Stimulated activated CD4-positive, alpha-beta T cell treated with anti-CD3 and anti-CD28 coated beads, Interleukin-15, amount 100 ng/mL, for 24 hours (primary cell): Measurements from ENCODE around the gene ELN.
"Not testable (repeated sequence)": the region's sequence is repeated elsewhere in the genome, so short reads cannot be mapped to it uniquely, and the experiment has no call there.

ENCODE experiments used
- DNase-seq: peaks from one replicate; pipeline ENCODE4 v3.0.0-alpha.2; 2020

The ELN gene

GRCh38 chr7:74044366-74045350 is 16.7 kb downstream of the ELN start:
- no peak for DNase-seq

DNA sequence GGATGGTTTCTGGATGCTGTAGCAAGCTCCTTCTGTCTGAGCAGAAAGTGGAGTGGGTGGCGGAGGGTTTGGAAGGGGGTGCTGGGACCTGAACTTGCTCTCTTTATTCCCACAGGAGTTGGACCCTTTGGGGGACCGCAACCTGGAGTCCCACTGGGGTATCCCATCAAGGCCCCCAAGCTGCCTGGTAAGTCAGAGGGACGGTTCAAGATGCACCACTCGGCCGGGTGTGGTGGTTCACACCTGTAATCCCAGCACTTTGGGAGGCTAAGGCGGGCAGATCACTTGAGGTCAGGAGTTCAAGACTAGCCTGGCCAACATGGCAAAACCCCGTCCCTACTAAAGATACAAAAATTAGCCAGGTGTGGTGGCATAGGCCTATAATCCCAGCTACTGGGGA is 18.6 kb downstream of the ELN start:
- not testable (repeated sequence) for DNase-seq

DNA sequence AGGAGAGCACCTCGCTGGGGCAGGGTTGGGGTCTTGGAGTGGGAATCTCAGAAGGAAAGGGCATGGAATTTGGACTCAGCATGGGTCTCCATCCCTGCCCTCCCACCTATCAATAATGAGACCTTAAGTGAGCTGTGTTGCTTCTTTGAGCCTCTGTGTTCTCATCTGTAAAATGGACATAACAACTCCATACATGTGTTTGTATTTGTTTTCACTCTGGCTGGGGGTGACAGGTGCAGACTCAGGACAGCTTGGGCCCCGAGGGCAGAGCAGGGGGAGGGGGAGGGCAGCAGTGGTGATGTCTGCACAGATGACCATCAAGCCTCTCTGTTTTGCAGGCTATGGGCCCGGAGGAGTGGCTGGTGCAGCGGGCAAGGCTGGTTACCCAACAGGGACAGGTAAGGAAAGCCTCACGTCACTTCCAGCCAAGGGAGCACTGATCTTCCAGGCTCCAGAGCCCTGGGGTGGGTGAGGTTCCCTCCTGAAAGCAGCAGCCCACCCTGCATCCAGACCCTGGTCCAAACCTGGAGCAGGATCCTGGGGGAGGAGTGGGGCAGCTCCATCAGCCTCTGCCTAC is 19.9 kb downstream of the ELN start:
- no peak for DNase-seq

DNA sequence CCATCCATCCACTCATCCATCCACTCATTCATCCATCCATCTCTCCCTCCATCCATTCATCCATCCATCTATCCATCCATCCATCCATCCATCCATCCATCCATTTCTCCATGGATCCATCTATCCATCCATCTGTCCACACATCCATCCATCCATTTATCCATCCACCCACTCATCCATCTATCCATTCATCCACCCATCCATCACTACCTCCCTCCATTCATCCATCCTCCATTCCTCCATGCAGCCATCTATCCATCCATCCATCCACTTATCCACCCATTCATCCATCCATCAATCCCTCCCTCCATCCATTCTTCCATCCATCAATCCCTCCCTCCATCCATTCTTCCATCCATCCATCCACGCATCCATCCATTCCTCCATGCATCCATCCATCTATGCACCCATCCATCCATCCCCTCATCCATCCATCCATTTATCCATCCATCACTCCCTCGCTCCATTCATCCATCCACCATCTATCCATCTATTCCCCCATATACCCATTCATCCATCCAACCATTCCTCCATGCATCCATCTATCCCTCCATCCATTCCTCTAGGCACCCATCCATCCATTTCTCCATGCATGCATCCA is 21.1 kb downstream of the ELN start:
- DNase-seq: no peak

DNA sequence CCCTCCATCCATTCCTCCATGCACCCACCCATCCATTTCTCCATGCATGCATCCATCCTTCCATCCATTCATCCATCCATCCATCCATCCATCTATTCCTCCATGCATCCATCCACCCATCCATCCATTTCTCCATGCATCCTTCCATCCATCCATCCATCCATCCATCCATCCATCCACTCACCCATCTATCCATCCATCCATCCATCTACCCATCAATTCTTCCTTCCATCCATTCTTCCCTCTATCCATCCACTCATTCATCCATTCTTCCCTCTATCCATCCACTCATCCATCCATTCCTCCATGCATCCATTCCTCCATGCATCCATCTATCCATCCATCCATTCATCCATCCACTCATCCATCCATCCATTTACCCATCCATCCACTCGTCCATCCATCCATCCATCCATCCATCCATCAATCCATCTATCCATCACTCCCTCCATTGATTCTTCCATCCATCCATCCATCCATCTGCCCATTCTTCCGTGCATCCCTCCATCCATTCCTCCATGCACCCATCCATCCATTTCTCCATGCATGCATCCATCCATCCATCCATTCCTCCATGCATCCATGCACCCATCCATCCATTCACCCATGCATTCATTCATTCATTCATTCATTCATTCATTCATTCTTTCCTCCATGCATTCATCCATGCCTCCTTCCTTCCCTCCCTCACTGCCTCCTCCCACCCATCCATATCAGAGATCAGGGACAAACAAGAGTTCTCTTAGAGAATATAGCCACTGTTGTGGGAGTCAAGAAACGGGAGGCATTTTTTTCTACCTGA is 22.2 kb downstream of the ELN start:
- no peak for DNase-seq

DNA sequence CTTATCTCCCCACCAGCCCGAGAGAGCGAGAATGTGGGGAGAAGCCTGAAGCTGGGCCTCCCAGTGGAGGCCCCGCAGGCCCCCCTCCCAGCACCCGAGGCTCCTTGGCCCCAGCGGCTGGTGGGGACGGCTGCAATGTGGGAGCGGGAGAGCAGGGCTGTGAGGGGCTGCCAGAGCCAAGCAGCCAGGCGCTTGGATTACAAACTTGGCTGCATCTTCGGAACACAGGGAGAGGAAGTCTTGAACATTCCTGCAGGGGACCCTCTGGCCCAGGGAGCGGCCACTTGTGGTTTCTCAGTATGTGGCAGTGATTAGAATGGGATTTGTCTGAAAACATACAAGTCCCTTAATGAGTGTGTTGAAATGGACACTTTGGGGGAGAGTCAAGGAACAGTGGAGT is 23.2 kb downstream of the ELN start:
- DNase-seq: no peak

- DNase-seq: peak; percentile 34
These were observed 23.8 kb downstream of the ELN start for GRCh38 chr7:74051629-74052410.

GRCh38 chr7:74052628-74053027 is 24.7 kb downstream of the ELN start:
- DNase-seq: no peak

DNA sequence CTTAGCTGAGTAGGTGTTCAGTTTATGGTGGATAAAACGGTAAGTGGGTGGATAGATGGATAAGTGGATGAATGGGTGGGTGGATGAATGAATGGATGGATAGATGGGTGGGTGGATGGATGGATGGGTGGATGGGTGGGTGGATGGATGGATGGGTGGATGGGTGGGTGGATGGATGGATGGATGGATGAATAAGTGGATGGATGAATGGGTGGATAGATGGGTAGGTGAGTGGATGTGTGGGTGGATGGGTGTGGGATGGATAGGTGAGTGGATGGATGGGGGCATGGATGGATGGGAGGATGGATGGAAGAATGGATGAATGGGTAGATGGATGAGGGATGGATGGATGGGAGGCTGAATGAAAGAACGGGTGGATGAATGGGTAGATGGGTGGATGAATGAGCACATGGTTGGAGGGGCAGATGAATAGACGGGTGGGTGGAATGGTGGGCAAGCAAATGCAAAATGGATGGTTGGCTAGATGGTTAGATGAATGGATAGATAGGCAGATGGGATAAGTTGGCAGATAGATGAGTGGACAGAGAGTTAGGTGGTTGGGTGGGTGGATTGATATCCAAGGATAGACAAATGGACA is 25.7 kb downstream of the ELN start:
- no peak for DNase-seq

DNA sequence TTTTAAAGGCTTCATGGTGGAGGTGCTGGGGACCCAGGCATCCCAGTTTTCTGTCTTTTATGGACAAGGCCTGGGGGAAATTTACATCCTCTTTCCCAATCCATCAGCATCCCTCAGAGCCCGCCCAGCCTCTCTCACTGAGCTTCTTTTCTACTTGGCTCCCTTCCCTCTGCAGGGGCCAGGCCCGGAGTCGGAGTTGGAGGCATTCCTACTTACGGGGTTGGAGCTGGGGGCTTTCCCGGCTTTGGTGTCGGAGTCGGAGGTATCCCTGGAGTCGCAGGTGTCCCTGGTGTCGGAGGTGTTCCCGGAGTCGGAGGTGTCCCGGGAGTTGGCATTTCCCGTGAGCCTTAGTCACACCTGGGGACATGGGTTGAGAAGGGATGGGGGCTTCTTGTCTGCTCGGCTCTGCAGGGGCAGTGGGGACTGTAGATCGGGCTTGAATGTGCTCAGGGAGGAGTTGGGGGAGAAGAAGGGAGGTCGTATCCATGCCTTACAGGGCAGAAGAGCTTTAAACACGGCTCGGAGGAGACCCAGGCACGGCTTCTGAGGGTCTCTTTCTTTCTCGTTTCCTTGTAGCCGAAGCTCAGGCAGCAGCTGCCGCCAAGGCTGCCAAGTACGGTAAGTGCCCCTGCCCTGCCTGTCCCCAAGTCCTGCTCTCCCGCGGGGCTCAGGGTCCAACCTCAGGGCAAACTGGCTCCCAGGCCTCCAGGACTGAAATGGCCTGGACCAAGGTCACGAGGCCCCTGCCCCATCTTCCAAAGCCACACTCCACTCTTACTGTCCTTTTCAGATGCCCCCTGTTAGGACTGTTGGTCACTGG is 28.3 kb downstream of the ELN start:
- DNase-seq: no peak

DNA sequence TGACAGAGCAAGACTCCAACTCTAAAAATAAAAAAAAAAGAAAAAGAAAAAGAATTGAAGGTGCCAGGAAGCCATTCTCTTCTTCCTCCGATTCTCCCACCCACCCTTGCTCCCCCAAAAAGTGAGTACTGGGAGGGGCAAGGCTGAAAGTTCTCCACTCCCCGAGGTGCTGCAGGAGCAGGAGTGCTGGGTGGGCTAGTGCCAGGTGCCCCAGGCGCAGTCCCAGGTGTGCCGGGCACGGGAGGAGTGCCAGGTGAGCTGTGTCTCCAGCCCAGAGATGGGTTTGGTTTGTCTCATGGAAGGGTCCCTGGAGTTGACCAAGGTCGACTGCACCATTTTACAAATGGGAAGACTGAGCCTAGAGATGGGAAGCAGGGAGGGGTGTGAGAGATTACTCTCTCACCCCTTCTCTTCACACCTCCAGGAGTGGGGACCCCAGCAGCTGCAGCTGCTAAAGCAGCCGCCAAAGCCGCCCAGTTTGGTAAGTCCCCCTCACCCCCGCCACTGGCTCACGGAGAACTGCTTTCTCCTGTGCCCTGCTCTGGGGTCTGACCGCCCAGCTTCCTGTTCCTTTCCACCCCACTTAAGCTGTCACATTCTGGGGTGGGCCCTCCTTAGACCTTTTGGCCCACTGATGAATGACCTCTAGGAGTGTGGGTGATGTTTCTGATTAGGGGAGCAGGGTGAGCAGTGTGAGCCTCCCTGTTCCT is 29.4 kb downstream of the ELN start:
- no peak for DNase-seq

GRCh38 chr7:74057987-74058386 is 30.0 kb downstream of the ELN start:
- DNase-seq: no peak

- no peak for DNase-seq
These were observed 30.5 kb downstream of the ELN start for GRCh38 chr7:74058486-74058885.

GRCh38 chr7:74059037-74059436 is 31.1 kb downstream of the ELN start:
- no peak for DNase-seq

DNA sequence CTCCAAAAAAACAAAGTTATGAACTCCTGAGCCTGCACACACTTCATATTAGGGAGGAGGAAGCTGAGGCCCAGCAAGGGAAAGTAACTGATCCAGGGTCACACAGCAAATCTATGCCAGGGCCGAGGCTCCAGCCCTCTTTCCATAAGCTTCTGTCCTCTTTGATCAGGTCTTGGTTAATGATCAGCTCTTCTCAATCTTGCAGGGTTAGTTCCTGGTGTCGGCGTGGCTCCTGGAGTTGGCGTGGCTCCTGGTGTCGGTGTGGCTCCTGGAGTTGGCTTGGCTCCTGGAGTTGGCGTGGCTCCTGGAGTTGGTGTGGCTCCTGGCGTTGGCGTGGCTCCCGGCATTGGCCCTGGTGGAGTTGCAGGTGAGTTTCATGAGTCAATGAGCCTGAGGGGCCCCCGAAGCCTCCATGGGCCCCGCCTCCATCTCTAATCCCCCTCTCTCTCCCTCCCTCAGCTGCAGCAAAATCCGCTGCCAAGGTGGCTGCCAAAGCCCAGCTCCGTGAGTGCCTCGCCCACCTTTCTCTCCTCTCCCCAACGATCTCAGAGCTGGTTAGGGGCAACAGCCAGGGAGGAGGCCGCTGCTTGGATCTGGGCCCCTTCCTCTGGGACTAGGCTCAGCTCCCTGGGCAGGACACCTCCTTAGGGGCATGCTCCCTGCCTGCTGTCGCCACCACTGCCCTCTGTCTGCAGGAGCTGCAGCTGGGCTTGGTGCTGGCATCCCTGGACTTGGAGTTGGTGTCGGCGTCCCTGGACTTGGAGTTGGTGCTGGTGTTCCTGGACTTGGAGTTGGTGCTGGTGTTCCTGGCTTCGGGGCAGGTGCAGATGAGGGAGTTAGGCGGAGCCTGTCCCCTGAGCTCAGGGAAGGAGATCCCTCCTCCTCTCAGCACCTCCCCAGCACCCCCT is 32.0 kb downstream of the ELN start:
- no peak for DNase-seq

- DNase-seq: peak; percentile 49
These were observed 34.0 kb downstream of the ELN start for GRCh38 chr7:74061840-74062539.

GRCh38 chr7:74063223-74063641 is 35.3 kb downstream of the ELN start:
- DNase-seq: no peak

GRCh38 chr7:74063646-74064045 is 35.7 kb downstream of the ELN start:
- no peak for DNase-seq
